Head of caudate nucleus (tissue), 42 donors: ENCODE measurements around the gene APOA5.
A peak's percentile ranks its signal among the peaks of the same experiment; 100 is the strongest.

ENCODE experiments used
- DNase-seq, 42 donors: peaks; one replicate each; pipeline versions ENCODE4 v3.0.0 to v3.0.0-alpha.2; 2020 to 2021; ENCODE audit warnings: mixed read lengths in 7 of 42
- intact Hi-C: fragments of 100-400 bp; cut with DNase I; formaldehyde crosslinking; loops from one replicate; pipeline ENCODE4 v1.15.0; 2022

Gene APOA5

GRCh38 chr11:116829525-116830183 is 38.0 kb upstream of the APOA5 start, which contains the start of gene APOC3:
APOC3 (plus strand) TSS chr11:116829907; CDS start chr11:116830583, 676 bp downstream.
- intact Hi-C loops, result no loop called here

GRCh38 chr11:116828632-116829524 is 37.2 kb upstream of the APOA5 start:
- DNase-seq, result no peak
- intact Hi-C loops, result no loop called here

More at GRCh38 chr11:116829525-116830183, 38.0 kb upstream of the APOA5 start, which contains the start of gene APOC3:
- DNase-seq, result no peak

- peak in 1 of 42 donors; percentile 4 for DNase-seq
- intact Hi-C loops, result no loop called here
These were observed 35.8 kb upstream of the APOA5 start for GRCh38 chr11:116827461-116827860.

DNA sequence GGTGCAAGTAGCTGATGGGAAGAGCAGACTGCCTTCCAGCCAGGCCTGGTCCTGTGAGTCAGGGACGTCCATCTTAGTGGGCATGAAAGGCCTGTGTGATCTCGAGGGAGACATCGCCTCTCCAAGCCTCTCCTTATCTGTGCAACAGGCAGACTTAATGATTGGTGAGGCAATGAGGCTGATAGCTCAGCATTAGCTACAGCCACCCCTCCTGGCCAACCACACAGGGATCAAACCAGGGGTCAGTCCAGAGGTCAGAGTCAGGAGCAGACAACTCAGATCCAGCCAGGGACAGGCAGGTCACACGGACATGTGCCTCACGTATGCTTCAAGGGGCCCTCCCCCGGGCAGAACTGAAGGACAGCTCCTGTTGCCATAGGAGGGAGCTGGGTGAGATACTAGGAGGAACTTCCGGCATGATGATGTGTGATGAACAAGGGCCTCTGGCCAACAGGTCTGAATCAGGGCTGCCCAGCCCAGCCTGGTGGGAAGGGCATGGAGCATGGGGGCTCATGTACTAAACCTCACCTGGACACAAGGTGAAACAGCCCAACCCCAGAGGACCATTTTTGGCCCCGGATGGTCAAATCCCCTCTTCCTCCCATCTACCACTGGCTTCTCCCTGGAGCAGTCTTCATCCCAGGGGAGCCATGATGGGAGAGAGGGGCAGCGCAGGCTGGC is 35.2 kb upstream of the APOA5 start:
- intact Hi-C loops, result no loop called here
- DNase-seq, result peak in 1 of 42 donors; percentile 15

DNA sequence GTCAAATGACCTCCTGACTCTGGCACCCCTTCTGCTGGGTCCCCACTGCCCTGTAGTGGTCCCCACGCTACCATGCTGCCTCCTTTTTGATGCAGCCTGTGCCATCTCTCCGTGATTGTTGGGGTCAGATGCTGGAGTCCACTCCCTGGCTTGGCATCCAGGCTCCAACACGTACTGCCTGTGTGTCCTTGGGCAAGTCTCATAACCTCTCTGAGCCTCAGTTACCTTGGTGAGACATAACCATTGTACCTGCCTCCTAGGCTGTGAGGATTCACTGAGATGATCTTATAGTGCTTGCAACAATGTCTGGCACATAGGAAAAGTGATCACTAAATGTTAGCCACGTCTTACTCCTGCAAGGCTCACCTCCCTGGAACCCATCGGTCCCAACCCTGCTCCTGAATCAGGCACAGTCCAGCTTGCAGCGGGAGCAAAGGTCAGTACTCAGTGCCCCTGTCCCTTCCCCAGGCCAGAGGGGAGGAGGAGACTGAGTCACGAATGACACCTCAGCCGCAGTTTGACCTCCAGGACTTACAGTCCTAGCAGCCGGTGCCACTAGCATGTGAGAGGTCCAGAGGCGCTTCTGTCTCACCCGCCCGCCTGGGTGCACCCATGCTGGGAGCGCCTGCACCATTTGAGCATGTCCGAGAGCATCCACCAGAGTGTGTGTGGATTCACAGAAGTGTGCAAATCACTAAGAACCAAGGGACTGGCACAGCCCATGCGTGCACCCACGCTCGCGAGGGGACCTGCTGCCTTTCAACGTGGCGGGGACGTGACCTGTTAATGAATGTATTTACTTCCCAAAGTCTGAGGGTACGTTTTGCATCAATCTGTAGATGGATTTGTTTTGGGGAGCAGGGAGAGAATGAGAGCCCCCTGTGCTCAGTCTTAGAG is 34.4 kb upstream of the APOA5 start:
- intact Hi-C loops, result no loop called here
- no peak for DNase-seq

- intact Hi-C loops, result no loop called here
- no peak for DNase-seq
These were observed 33.8 kb upstream of the APOA5 start for GRCh38 chr11:116825434-116825833.

- DNase-seq, result peak in 1 of 42 donors; percentile 12
These were observed 31.6 kb upstream of the APOA5 start, which contains the start of gene APOA4 for GRCh38 chr11:116823031-116823843. APOA4 (minus strand) TSS chr11:116823304; CDS start chr11:116823191, 113 bp downstream.

GRCh38 chr11:116822575-116822974 is 30.9 kb upstream of the APOA5 start:
- no peak for DNase-seq
- intact Hi-C loops, result no loop called here

More at GRCh38 chr11:116823031-116823843, 31.6 kb upstream of the APOA5 start, which contains the start of gene APOA4:
- intact Hi-C loops, result no loop called here

DNA sequence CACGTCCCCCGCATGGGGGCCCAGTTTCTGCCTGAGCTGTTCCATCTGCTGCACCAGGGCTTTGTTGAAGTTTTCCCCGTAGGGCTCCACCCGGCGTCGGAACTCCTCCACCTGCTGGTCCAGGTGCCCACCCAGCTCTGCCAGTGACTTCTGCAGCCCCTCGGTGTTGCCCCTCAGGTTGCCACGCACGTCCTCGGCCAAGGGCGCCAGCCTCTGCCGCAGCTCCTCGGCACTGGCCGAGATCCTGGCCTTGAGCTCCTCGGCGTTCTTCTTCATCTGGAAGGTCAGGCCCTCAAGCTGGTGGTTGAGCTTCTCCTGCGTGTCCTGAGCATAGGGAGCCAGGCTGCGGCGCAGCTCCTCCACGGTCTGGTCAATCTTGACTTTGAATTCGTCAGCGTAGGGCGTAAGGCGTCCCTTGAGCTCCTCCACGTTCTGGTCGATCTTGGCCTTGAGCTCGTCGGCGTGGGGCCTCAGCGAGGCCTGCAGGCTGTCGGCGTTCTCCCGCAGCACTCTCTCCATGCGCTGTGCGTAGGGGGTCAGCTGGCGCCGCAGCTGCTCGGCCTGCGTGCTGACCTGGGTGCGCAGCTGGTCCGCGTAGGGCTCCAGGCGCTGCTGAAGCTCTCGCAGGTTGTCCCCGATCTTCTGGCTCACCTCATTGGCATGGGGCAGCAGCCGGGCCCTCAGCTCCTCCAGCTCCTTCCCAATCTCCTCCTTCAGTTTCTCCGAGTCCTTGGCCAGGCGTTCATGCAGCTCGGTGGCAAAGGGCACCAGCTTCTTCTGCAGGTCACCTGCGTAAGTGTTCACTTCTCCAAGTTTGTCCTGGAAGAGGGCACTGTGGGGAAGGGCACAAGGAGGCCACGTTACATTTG is 29.6 kb upstream of the APOA5 start:
- DNase-seq, result peak in 2 of 42 donors; percentile 18 to 33
- intact Hi-C loops, result no loop called here

- intact Hi-C loops, result no loop called here
- peak in 1 of 42 donors; percentile 12 for DNase-seq
These were observed 27.4 kb upstream of the APOA5 start for GRCh38 chr11:116819049-116819448.

DNA sequence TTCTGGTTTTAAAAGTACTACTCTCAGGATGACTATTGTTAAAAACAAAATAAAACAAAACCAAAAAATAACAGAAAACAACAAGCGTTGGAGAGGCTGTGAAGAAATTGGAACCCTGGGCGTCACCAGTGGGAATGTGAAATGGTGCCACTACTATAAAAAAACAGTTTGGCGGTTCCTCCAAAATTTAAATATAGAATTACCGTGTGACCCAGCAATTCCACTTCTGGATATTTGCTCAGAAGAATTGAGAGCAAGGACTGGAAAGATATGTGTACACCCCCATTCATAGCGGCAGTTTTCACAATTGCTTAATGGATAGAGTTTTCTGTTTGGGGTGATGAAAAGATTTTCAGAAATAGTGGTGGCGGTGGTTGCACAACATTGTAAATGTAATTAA is 22.8 kb upstream of the APOA5 start:
- DNase-seq, result no peak
- intact Hi-C loops, result no loop called here

DNA sequence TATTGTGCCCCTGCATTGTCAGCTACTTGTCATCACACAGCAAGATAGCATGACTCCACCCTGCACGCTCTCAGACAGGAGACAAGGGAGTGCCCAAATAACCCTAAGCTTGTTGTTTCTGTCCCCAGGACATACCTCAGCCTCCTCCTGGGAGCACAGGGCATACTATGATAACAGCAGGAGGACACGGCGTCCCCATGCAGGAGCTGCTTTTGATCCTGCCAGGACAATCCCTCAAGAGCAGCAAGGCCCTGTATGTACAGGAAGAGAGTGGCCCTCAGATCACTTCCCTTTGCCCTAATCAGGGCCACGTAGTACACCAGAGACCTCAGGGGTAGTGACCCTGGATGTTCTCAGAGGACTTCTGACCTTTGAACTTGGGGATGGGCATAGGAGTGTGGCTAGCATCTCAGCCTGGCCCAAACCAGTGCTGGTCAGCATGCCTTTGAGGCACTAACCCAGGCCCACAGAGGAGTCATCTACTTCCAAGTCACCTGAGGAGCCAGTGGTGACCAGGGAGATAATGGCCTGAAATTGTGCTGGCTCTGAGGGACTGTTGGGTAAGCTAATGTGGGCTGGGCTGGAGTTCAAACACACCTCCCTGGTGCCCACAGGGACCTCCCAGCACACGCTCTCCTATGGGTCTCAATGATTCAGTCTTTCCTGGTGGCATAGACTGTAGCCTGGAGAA is 22.2 kb upstream of the APOA5 start:
- intact Hi-C loops, result no loop called here
- peak in 1 of 42 donors; percentile 23 for DNase-seq

GRCh38 chr11:116813170-116813569 is 21.5 kb upstream of the APOA5 start:
- DNase-seq, result peak in 1 of 42 donors; percentile 27
- intact Hi-C loops, result no loop called here

DNA sequence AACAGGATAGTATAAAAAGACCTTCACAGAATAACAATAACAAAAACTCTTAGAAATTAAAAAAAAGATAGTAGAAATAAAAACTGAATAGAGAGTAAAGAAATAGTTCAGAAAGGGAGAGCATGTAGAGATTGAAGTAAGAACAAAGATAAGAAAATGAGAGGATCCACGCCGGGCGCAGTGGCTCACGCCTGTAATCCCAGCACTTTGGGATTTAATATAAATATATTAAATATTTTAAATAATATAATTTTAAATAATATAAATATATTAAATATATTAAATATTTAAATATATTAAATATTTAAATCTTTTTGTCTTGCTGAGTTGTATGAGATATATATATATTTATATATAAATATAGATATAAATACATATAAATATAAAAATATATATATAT is 20.4 kb upstream of the APOA5 start:
- intact Hi-C loops, result no loop called here
- DNase-seq, result peak in 2 of 42 donors; percentile 30 to 34

GRCh38 chr11:116811194-116811593 is 19.5 kb upstream of the APOA5 start:
- no peak for DNase-seq
- intact Hi-C loops, result no loop called here
